Upper lobe of right lung (tissue), 1 donor: ENCODE results near the gene BCAS3. TPM values are rescaled to one million over a fixed set of nuclear protein-coding genes. Genes with fewer than 3 reads are reported as not detected.

ENCODE experiments used
- ATAC-seq: fragments of 200-7000 bp; cut with Tn5 transposase; one replicate; pipeline ENCODE4 v1.9.1; 2020; ENCODE audit warnings: mild to moderate bottlenecking, moderate library complexity
- DNase-seq: peaks from one replicate; pipeline ENCODE4 v3.0.0-alpha.2; 2020
- H3K27ac ChIP-seq: fragments of 200-600 bp; one replicate; pipeline ENCODE4 v1.8.0; 2022
- H3K27me3 ChIP-seq: fragments of 200-600 bp; one replicate; pipeline ENCODE4 v1.8.0; 2022; ENCODE audit warnings: mild to moderate bottlenecking
- H3K36me3 ChIP-seq: fragments of 200-600 bp; one replicate; pipeline ENCODE4 v1.8.0; 2022
- H3K4me1 ChIP-seq: fragments of 200-600 bp; one replicate; pipeline ENCODE4 v1.8.0; 2022
- H3K4me3 ChIP-seq: fragments of 200-600 bp; one replicate; pipeline ENCODE4 v1.8.0; 2022; ENCODE audit warnings: mild to moderate bottlenecking
- H3K9me3 ChIP-seq: fragments of 200-600 bp; one replicate; pipeline ENCODE4 v1.8.0; 2022
- CTCF ChIP-seq: fragments of 200-600 bp; IDR thresholded peaks from one replicate; pipeline ENCODE4 v1.8.0; 2022; ENCODE audit warnings: antibody characterized with exemption
- intact Hi-C: fragments of 100-400 bp; cut with DNase I; formaldehyde crosslinking; loops from one replicate; pipeline ENCODE4 v1.11.0; 2022
- total RNA-seq: library from RNA; stranded (reverse); fragmentation: NEBNext Ultra II Directional; extraction: Animal tissue kit (Norgen Biotek cat#: 25700); gene quantifications from one replicate; pipeline ENCODE4 v1.2.1, GENCODE V29; 2021
- donor health status: DM: no; HTN: yes; CAD: no; lungs with severe emphysema.

Gene BCAS3
- total RNA-seq, 1 donor from 2014 or later: 23.5 TPM

- H3K4me3 ChIP-seq: no peak overlapping the region
- no peaks in the 10 kb centered on the region for H3K9me3 ChIP-seq
- H3K4me1 ChIP-seq: peaks cover 28% of the 10 kb centered on the region
- H3K36me3 ChIP-seq: no peaks in the 10 kb centered on the region
- TF ChIP-seq CTCF: no peak
- no peak for ATAC-seq
- H3K27ac ChIP-seq: peak overlapping the region; percentile 75
- DNase-seq: no peak
- no peaks in the 10 kb centered on the region for H3K27me3 ChIP-seq
- intact Hi-C loops: no loop called here
These were observed 636.0 kb downstream of the BCAS3 start for GRCh38 chr17:61313461-61314326.

- H3K36me3 ChIP-seq: no peaks in the 10 kb centered on the region
- no peak overlapping the region for H3K4me3 ChIP-seq
- peak overlapping the region; percentile 75 for H3K27ac ChIP-seq
- H3K9me3 ChIP-seq: no peaks in the 10 kb centered on the region
- TF ChIP-seq CTCF: no peak
- ATAC-seq: peak; percentile 85
- peaks cover 21% of the 10 kb centered on the region for H3K4me1 ChIP-seq
- intact Hi-C loops: no loop called here
- DNase-seq: no peak
- H3K27me3 ChIP-seq: no peaks in the 10 kb centered on the region
These were observed 636.9 kb downstream of the BCAS3 start for GRCh38 chr17:61314368-61315078.

- H3K4me3 ChIP-seq: no peak overlapping the region
- no peaks in the 10 kb centered on the region for H3K9me3 ChIP-seq
- H3K4me1 ChIP-seq: peaks cover 21% of the 10 kb centered on the region
- no peaks in the 10 kb centered on the region for H3K27me3 ChIP-seq
- ATAC-seq (no peak), DNase-seq (no peak)
- no peak overlapping the region for H3K27ac ChIP-seq
- TF ChIP-seq CTCF: no peak
- intact Hi-C loops: no loop called here
- H3K36me3 ChIP-seq: no peaks in the 10 kb centered on the region
These were observed 639.0 kb downstream of the BCAS3 start for GRCh38 chr17:61316633-61317032.

- Histone ChIP-seq H3K9me3 (no peaks in the 10 kb centered on the region), H3K27me3 (no peaks in the 10 kb centered on the region), H3K4me3 (no peak overlapping the region), H3K36me3 (no peaks in the 10 kb centered on the region), H3K4me1 (peaks cover 21% of the 10 kb centered on the region), H3K27ac (no peak overlapping the region)
- no peak for ATAC-seq
- no peak for DNase-seq
- TF ChIP-seq CTCF: no peak
- intact Hi-C loops: no loop called here
These were observed 640.1 kb downstream of the BCAS3 start for GRCh38 chr17:61317779-61318178.

GRCh38 chr17:61318684-61319098 is 641.0 kb downstream of the BCAS3 start:
- DNase-seq: no peak
- no peak for ATAC-seq
- Histone ChIP-seq H3K27me3 (no peaks in the 10 kb centered on the region), H3K36me3 (no peaks in the 10 kb centered on the region), H3K4me1 (peaks cover 16% of the 10 kb centered on the region), H3K27ac (no peak overlapping the region), H3K9me3 (no peaks in the 10 kb centered on the region), H3K4me3 (no peak overlapping the region)
- intact Hi-C loops: no loop called here
- no peak for TF ChIP-seq CTCF
